ENCODE measurements around the gene MAP3K21.

MAP3K21 gene

DNA sequence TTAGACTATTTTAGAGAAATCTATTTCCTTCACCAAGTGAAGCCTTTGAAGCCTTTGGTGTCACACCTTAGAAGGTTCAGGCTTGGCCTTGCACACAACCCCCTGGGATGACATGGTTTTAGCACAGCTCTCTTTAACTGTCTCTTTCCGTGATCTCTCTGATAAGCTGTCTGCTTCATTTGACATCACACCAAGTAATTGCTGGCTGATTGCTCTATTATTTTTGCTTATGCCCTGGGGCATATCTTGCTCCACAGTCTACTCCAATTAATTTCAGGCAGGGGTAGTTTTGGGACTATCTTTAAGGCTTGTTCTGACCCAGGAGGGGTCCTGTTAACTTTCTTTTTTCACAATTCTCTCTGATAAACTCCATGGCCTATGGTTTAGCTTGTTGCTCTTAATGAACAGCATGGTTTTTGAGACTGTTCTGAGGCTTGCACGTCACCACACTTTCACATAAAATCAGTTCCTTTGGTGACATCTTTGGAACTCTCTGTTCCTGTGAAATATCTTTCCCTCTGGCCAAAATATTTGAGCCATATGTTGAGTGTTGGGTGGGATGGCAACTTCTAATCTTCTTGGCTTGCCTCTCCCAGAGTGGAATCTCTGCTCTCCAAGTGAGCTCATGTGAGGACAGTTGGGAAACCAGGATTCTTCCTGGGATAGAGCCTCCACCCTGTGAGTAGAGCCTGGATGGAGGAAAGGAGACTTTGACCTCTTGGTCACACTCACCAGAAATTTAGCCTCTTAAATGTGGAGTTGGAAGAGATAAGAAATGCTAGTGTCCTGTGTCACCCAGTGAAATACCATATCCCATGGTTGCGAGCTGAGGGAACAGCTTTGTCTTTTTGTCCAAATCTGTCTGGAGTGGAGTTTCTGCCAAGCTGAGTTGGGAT lies 63.6 kb downstream of the MAP3K21 start:
- DNase-seq: peak; percentile 81

DNA sequence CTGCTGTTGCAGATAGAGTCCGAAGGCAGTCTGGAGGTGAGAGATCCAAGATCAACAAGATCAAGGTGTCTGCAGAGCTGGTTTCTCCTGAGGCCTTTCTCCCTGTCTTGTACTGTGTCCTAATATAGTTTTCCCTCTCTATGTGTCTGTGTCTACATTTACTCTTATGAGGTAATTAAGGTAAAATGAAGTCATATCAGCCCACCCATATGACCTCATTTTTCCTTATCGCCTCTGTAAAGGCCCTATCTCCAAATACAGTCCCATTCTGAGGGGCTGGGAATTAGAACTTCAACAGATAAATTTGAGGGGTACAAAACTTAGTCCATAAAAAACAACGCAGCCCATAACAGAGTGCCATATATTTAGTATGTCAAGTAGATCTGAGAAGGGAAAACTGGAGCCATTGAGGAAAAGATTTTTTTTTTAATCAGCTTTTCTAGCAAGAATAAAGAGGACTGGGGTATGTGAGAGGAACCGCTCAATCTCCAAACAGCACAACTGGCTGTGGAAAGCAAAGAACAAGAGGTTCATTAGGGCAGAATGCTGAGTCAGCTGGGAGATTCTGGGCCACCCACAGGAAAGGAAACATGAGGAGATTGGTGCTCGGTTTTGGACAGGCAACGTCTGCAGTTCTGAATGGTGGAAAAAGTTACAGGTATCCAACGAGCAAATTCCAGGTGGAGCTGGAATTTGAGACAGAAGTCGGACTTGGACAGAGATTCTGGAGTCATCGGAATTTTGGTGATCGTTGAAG lies 65.7 kb downstream of the MAP3K21 start:
- no peak for DNase-seq

GRCh38 chr1:233393926-233394680 lies 66.6 kb downstream of the MAP3K21 start:
- DNase-seq: no peak

GRCh38 chr1:233394860-233395717 lies 67.6 kb downstream of the MAP3K21 start:
- peak; percentile 53 for DNase-seq

GRCh38 chr1:233395863-233396646 lies 68.5 kb downstream of the MAP3K21 start:
- no peak for DNase-seq

DNA sequence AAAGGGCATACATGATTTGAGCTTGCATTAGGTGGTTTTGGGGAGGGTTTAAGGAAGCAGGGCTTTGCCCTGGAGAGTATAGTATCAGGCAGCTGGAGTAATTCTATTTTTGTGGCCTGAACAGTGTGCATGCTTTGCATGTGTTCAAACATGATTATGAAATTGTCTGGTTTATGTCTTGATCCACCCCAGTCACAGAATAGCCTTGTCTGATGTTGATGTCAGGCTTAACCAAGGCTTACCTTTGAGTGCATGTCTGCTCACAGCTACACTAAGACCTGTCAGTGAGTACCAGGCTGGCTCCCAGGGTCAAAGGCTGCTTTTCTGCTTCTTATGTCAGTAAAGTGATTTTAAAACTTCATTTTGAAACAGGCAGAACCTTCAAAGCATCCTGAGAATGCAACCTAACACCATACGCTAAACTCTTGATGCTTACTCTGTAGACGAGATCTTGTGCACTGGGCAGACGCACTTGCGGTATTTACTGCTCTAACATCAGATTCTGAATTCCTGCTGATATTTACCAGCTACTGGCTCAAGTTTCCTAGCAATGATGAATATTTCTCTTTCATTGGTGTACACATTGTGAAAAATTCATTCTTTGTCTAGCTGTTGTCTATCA lies 78.9 kb downstream of the MAP3K21 start:
- no peak for DNase-seq

DNA sequence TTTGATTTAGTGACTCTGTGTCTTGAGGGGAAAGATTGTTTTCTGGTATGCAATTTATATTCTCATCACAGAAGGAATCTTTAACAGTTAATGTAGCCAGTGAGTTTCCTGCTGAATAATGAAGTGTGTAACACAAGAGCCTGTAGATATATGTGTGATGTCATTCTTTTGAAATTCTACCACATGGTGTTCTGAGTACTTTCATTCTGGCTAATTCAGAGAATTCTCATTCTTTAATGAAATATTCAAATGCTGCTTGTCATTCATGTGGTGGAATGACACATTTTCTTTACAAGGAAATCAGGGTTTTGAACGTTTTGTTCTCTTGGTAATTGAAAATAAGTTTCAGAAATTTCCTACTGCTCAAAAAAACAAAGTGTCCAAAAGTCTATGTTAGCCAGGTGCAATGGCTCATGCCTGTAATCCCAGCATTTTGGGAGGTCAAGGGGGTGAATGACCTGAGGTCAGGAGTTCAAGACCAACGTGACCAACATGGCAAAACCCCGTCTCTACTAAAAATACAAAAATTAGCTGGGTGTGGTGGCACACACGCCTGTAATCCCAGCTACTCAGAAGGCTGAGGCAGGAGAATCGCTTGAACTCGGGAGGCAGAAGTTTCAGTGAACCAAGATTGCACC lies 79.6 kb downstream of the MAP3K21 start:
- no peak for DNase-seq

DNA sequence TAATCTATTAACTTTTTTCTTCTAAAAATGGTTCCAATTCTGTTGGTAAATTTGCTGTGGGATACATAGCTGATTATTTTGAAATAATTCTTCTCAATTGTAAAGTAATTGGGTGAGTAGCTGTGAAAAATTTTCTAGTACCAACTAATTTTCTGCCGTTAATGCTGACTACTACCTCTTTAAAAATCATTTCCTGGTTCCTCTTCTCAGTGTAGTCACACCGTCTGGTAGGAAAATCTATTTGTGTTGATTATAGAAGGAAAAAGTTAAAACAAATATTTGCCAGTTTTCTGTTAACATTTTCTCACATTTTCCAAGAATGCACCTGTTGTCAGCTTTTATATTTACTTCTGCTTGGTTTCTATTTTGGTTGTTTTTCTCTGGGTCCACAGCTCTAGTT lies 82.0 kb downstream of the MAP3K21 start:
- DNase-seq: no peak

DNA sequence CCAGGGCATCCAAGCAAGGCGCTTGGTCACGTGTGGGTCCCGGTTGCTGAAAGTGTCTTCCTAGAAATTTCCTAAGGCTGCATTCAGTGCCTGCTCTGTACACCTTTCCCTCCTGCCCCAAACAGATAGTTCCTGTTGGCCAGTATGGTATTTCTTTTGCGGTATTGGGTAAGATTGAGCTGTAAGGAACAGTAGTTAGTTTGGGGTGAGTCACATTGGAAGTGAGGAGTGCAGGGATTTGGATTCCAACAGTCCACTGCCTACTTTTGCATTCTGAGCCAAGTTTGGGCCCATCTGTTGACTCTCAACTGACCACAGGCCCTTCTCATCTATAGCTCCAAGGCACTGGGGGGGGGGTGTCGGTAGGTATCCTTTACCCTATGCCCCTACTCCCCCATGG lies 83.4 kb downstream of the MAP3K21 start:
- no peak for DNase-seq

GRCh38 chr1:233412812-233413211 lies 85.3 kb downstream of the MAP3K21 start:
- DNase-seq: no peak

GRCh38 chr1:233421293-233421692 lies 93.8 kb downstream of the MAP3K21 start:
- no peak for DNase-seq

DNA sequence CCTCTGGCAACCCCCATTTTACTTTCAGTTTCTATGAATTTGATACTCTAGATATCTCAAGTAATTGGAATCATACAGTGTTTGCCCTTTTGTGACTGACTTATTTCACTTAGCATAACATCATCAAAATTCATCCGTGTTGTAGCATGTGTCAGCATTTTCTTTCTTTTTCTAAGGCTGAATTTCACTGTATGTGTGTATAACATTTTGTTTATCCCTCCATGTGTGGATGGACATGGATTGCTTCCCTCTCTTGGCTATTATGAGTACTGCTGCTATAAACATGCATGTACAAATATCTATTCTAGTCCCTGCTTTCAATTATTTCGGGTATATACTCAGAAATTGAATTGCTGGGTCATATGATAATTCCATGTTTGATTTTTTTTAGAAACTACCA lies 97.3 kb downstream of the MAP3K21 start:
- no peak for DNase-seq

GRCh38 chr1:233427907-233428306 lies 100.4 kb downstream of the MAP3K21 start:
- DNase-seq: no peak

GRCh38 chr1:233431753-233432403 lies 104.4 kb downstream of the MAP3K21 start:
- no peak for DNase-seq

DNA sequence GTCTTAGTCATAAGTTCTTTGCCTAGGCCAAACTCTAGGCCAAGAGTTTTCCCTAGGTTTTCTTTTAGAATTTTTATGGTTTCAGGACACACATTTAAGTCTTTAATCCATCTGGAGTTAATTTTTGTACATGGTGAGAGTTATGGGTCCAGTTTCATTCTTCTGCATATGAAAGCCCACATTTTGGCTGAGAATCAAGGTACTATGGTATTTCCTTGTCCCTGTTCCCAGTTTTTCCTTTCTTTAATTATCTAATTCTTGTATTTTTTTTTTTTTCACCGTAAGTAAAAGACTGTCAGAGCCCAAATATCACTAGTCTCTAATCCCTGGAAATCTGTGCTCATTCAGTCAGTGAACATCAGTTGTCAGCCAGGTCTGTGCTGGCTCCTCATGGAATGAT lies 105.4 kb downstream of the MAP3K21 start:
- DNase-seq: no peak

GRCh38 chr1:233433436-233434210 lies 106.1 kb downstream of the MAP3K21 start:
- DNase-seq: no peak

All from NCI-H146 (cell line).